Measurements from ENCODE around the gene BPIFB2.

Gene BPIFB2

GRCh38 chr20:33026779-33027759, 19.6 kb downstream of the BPIFB2 start:
- H3K36me3 ChIP-seq (ENCODE audit: control insufficient read depth, insufficient read depth, low read length): no peaks in the 10 kb centered on the region
- H3K27ac ChIP-seq (ENCODE audit: low read depth, low read length, severe bottlenecking): no peak overlapping the region
- WGBS, 2 experiments (ENCODE audit: insufficient coverage in 2 of 2): 74 to 87% methylated on average over 7 of the region's 10 CpGs
- H3K9me3 ChIP-seq (ENCODE audit: control insufficient read depth, low read length): no peaks in the 10 kb centered on the region
- no peak overlapping the region for H3K4me3 ChIP-seq (ENCODE audit: extremely low read depth, insufficient read depth, low read length, poor library complexity, severe bottlenecking)
- no peaks in the 10 kb centered on the region for H3K4me1 ChIP-seq (ENCODE audit: control insufficient read depth, insufficient read depth, low read length, poor library complexity, severe bottlenecking)

DNA sequence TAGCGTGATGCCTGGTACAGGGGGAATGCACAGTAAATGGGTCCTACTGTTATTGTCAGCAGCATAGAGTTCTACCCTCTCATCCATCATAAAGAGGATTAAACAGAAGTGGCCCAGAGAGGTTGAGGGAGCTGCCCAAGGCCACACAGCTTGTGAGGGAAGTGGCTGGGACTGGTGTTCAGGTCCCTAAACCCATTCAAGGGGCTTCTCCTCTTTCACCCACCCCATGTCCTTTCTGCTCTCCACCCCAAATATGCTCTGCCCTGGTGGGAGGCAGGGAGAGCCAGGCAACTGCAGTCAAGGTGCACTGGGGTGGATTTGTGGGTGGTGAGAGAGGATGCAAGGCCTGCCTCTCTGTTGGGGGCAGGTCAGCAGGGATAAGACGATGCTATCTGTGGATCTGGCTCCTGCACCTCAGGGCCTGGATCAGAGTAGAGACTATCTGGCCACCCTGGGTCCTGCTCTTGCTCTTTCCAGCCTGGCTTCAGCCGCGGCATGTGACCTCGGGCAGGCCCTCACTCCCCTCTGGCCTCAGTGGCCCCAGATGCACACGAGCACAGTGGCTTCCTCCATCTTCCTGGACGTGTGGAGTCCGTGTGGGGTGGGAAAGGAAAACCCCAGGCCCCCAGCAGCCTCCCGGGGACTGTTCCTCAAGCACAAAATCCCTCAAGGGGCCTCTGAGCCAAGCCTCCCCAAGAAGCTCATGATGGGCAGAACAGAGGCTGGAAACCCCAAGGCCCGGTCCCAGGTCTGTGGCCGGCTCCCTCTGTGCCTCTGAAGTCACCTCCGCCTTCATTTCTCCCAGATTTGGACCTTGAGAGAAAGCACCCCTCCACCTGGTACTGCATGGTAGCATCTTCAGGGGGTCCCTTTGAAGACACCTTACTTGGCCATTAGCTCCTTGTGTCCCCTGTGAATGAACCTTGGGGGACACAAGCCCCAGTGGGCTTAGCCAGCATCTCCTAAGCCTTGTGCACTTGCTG, 20.6 kb downstream of the BPIFB2 start:
- Histone ChIP-seq H3K9me3 (ENCODE audit: control insufficient read depth, low read length) (no peaks in the 10 kb centered on the region), H3K4me1 (ENCODE audit: control insufficient read depth, insufficient read depth, low read length, poor library complexity, severe bottlenecking) (no peaks in the 10 kb centered on the region), H3K27ac (ENCODE audit: low read depth, low read length, severe bottlenecking) (no peak overlapping the region), H3K4me3 (ENCODE audit: extremely low read depth, insufficient read depth, low read length, poor library complexity, severe bottlenecking) (no peak overlapping the region), H3K36me3 (ENCODE audit: control insufficient read depth, insufficient read depth, low read length) (no peaks in the 10 kb centered on the region)
- 78 to 83% methylated on average over 8 to 10 of the region's 12 CpGs for WGBS, 2 experiments (ENCODE audit: insufficient coverage in 2 of 2)

DNA sequence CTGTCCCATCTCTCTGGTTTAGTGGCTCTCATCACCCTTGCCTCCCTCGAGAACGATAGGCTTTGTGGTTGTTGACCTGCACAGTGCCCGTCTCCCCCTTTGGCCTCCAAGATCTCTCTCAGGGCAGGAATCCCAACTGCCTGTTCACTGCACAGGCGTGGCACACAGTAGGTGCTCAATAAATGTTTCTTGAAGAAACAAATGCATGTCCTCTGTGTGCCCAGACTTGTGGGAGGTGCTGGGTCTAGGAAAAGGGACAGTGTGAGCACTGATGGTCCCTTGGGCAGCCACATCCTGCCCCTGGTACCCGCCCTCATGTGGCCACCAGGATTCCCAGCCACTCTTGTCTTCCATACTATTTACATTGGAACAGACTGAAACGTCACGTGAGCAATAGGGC, 21.4 kb downstream of the BPIFB2 start:
- Histone ChIP-seq H3K9me3 (ENCODE audit: control insufficient read depth, low read length) (no peaks in the 10 kb centered on the region), H3K4me1 (ENCODE audit: control insufficient read depth, insufficient read depth, low read length, poor library complexity, severe bottlenecking) (no peaks in the 10 kb centered on the region), H3K36me3 (ENCODE audit: control insufficient read depth, insufficient read depth, low read length) (no peaks in the 10 kb centered on the region), H3K27ac (ENCODE audit: low read depth, low read length, severe bottlenecking) (no peak overlapping the region), H3K4me3 (ENCODE audit: extremely low read depth, insufficient read depth, low read length, poor library complexity, severe bottlenecking) (no peak overlapping the region)
- WGBS, 2 experiments (ENCODE audit: insufficient coverage in 2 of 2): 86 to 92% methylated on average over 6 of the region's 7 CpGs

DNA sequence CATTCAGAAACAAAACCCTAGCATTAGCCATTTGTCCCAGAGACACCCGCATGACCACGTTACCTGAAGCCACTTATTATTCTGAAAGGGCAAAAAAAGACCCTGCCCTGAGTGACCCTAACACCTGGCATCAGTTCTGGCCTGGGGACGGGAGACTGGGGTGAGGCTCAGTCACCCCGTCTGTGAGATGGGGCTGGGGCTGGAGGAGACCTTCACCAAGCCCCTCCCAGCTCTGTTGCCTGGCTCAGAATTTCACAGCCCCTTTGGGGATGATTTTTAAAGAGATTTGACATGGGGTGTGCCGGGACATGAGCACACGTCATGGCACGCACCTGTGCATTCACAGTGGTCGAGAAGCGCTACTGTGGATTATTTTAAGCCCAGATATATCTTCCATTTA, 22.6 kb downstream of the BPIFB2 start:
- Histone ChIP-seq H3K27ac (ENCODE audit: low read depth, low read length, severe bottlenecking) (no peak overlapping the region), H3K36me3 (ENCODE audit: control insufficient read depth, insufficient read depth, low read length) (no peaks in the 10 kb centered on the region), H3K9me3 (ENCODE audit: control insufficient read depth, low read length) (no peaks in the 10 kb centered on the region), H3K4me3 (ENCODE audit: extremely low read depth, insufficient read depth, low read length, poor library complexity, severe bottlenecking) (no peak overlapping the region), H3K4me1 (ENCODE audit: control insufficient read depth, insufficient read depth, low read length, poor library complexity, severe bottlenecking) (no peaks in the 10 kb centered on the region)
- WGBS, 2 experiments (ENCODE audit: insufficient coverage in 2 of 2): 92 to 94% methylated on average over 4 to 7 of the region's 9 CpGs

DNA sequence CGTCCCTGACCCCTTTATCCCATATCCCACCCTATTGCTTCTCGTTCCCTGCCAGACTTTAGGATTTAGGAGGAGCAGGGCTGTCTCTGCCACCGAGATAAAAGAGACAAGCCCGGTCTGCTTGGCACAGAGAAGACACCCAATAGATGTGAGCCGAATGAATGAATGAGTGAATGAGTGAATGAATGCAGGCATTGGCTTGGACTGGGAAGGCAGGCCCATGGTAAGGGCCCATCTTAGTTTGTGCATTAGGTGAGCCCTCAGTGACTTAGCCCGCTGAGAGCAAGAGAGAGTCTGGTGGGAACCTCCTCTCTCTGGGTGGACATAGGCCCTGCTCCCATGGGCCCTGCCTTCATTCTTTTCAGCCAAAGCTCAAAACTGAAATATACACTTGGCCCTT, 23.1 kb downstream of the BPIFB2 start:
- H3K36me3 ChIP-seq (ENCODE audit: control insufficient read depth, insufficient read depth, low read length): no peaks in the 10 kb centered on the region
- H3K4me1 ChIP-seq (ENCODE audit: control insufficient read depth, insufficient read depth, low read length, poor library complexity, severe bottlenecking): no peaks in the 10 kb centered on the region
- 95% methylated on average over 4 to 5 of the region's 6 CpGs for WGBS, 2 experiments (ENCODE audit: insufficient coverage in 2 of 2)
- no peak overlapping the region for H3K27ac ChIP-seq (ENCODE audit: low read depth, low read length, severe bottlenecking)
- no peaks in the 10 kb centered on the region for H3K9me3 ChIP-seq (ENCODE audit: control insufficient read depth, low read length)
- no peak overlapping the region for H3K4me3 ChIP-seq (ENCODE audit: extremely low read depth, insufficient read depth, low read length, poor library complexity, severe bottlenecking)

DNA sequence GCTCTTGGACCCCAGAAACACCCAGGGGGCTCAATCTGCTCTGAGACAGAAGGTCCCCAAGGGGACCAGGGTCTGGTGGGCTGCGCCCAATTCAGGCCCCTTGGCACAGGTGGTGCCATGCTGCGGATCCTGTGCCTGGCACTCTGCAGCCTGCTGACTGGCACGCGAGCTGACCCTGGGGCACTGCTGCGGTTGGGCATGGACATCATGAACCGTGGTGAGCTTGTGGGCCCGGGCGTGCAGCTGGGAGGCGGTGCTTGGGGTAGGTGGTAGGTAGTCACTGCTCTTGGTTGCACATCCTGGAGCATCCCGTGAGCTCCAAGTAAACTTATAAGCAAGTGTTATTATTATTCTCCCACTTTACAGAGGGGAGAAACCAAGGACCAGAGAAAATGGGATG, 24.0 kb downstream of the BPIFB2 start, which contains the start of gene BPIFB6:
Gene BPIFB6, plus strand, starts transcription at position 118 of the 400 bp plus-strand sequence. Its CDS starts 0 bp downstream, at position 118.
- no peak within 1 kb of the TSS for H3K4me3 ChIP-seq (ENCODE audit: extremely low read depth, insufficient read depth, low read length, poor library complexity, severe bottlenecking)

GRCh38 chr20:33032555-33032954, 25.1 kb downstream of the BPIFB2 start:
- WGBS, 2 experiments (ENCODE audit: insufficient coverage in 2 of 2): 84 to 87% methylated on average over 3 to 5 of the region's 6 CpGs
- no peaks in the 10 kb centered on the region for H3K9me3 ChIP-seq (ENCODE audit: control insufficient read depth, low read length)

More for the DNA sequence above, 24.0 kb downstream of the BPIFB2 start, which contains the start of gene BPIFB6:
- Histone ChIP-seq H3K9me3 (ENCODE audit: control insufficient read depth, low read length) (no peaks in the 10 kb centered on the region), H3K4me1 (ENCODE audit: control insufficient read depth, insufficient read depth, low read length, poor library complexity, severe bottlenecking) (no peaks in the 10 kb centered on the region), H3K27ac (ENCODE audit: low read depth, low read length, severe bottlenecking) (no peak within 1 kb of the TSS), H3K36me3 (ENCODE audit: control insufficient read depth, insufficient read depth, low read length) (no peaks in the 10 kb centered on the region)
- WGBS, 2 experiments (ENCODE audit: insufficient coverage in 2 of 2): 90% methylated on average over 5 of the region's 10 CpGs; no CpG with 5 or more reads in 1 of the 2 experiments

GRCh38 chr20:33033381-33033780, 25.9 kb downstream of the BPIFB2 start:
- WGBS, 2 experiments (ENCODE audit: insufficient coverage in 2 of 2): 71 to 95% methylated on average over 3 to 4 of the region's 5 CpGs
- Histone ChIP-seq H3K4me3 (ENCODE audit: extremely low read depth, insufficient read depth, low read length, poor library complexity, severe bottlenecking) (no peak overlapping the region), H3K36me3 (ENCODE audit: control insufficient read depth, insufficient read depth, low read length) (no peaks in the 10 kb centered on the region), H3K4me1 (ENCODE audit: control insufficient read depth, insufficient read depth, low read length, poor library complexity, severe bottlenecking) (no peaks in the 10 kb centered on the region), H3K9me3 (ENCODE audit: control insufficient read depth, low read length) (no peaks in the 10 kb centered on the region), H3K27ac (ENCODE audit: low read depth, low read length, severe bottlenecking) (no peak overlapping the region)

More at GRCh38 chr20:33032555-33032954, 25.1 kb downstream of the BPIFB2 start:
- Histone ChIP-seq H3K36me3 (ENCODE audit: control insufficient read depth, insufficient read depth, low read length) (no peaks in the 10 kb centered on the region), H3K4me3 (ENCODE audit: extremely low read depth, insufficient read depth, low read length, poor library complexity, severe bottlenecking) (no peak overlapping the region), H3K4me1 (ENCODE audit: control insufficient read depth, insufficient read depth, low read length, poor library complexity, severe bottlenecking) (no peaks in the 10 kb centered on the region), H3K27ac (ENCODE audit: low read depth, low read length, severe bottlenecking) (no peak overlapping the region)

- Histone ChIP-seq H3K4me3 (ENCODE audit: extremely low read depth, insufficient read depth, low read length, poor library complexity, severe bottlenecking) (no peak overlapping the region), H3K36me3 (ENCODE audit: control insufficient read depth, insufficient read depth, low read length) (no peaks in the 10 kb centered on the region), H3K9me3 (ENCODE audit: control insufficient read depth, low read length) (no peaks in the 10 kb centered on the region), H3K27ac (ENCODE audit: low read depth, low read length, severe bottlenecking) (no peak overlapping the region), H3K4me1 (ENCODE audit: control insufficient read depth, insufficient read depth, low read length, poor library complexity, severe bottlenecking) (no peaks in the 10 kb centered on the region)
- 85 to 93% methylated on average over 2 of the region's 5 CpGs for WGBS, 2 experiments (ENCODE audit: insufficient coverage in 2 of 2)
These were observed 26.6 kb downstream of the BPIFB2 start for GRCh38 chr20:33034115-33034514.

DNA sequence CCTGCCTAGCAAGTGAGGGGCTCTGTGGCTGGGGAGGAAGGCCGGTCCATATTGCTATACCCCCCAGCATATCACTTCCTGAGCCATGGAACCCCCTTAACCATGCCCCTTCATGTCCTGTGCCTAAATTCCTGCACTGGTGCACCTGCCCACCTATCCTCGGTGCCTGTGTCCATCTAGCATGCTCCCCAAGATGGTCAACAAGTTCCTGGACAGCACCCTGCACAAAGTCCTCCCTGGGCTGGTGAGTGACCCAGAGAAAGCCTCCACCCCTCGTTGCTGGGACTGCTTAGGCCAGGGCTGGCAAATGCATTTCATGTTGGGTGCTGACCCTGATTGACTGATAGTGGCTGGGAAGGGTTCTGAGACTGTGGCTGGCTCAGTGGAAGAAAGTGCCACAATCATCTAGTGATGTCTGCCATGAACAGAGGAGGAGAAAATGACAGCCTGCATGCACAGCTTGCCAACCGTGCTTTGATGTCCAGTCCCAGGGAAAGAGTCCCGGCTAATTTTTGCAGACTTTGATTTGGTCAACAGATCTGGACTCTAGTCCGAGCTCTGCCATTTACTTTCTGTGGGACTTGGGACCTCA, 27.5 kb downstream of the BPIFB2 start:
- no peak overlapping the region for H3K27ac ChIP-seq (ENCODE audit: low read depth, low read length, severe bottlenecking)
- H3K4me3 ChIP-seq (ENCODE audit: extremely low read depth, insufficient read depth, low read length, poor library complexity, severe bottlenecking): no peak overlapping the region
- H3K4me1 ChIP-seq (ENCODE audit: control insufficient read depth, insufficient read depth, low read length, poor library complexity, severe bottlenecking): no peaks in the 10 kb centered on the region
- H3K36me3 ChIP-seq (ENCODE audit: control insufficient read depth, insufficient read depth, low read length): no peaks in the 10 kb centered on the region
- H3K9me3 ChIP-seq (ENCODE audit: control insufficient read depth, low read length): no peaks in the 10 kb centered on the region
- WGBS, 2 experiments (ENCODE audit: insufficient coverage in 2 of 2): 81 to 88% methylated on average over 5 of the region's 6 CpGs

Data from mesodermal cell (in vitro differentiated cells).